H1 (cell line): ENCODE data around the gene ADNP. TPM values are rescaled to one million over a fixed set of nuclear protein-coding genes. Genes with fewer than 3 reads are reported as not detected.

Experiments
- CTCF ChIA-PET: fragments of 300-600 bp; sonication (Branson Sonifier 250); formaldehyde crosslinking; loops from one replicate; lab custom pipeline; 2021; ENCODE audit not compliant: partially characterized antibody; lab: Charles Lee
- POLR2A ChIA-PET: fragments of 300-600 bp; sonication (Branson Sonifier 250); formaldehyde crosslinking; loops from one replicate; lab custom pipeline; 2021; ENCODE audit warnings: inconsistent platforms; ENCODE audit not compliant: partially characterized antibody; lab: Charles Lee
- DNase-seq, 2 experiments: peaks; one replicate each; pipeline versions ENCODE4 v3.0.0 to v3.0.0-alpha.2; 2010 to 2022; ENCODE audit warnings: low spot score in 2 of 2, low read depth in 1 of 2, mixed read lengths in 1 of 2
- FAIRE-seq: peaks from 2 replicates; lab custom pipeline; 2011; peaks lifted over from hg19 to GRCh38; lab: Jason Lieb, UNC
- H2AFZ ChIP-seq: 2 replicates; pipeline ENCODE4 v1.8.1; 2012; ENCODE audit warnings: low read length, inconsistent platforms
- H2AK5ac ChIP-seq: 2 replicates; pipeline ENCODE4 v1.6.1; 2013; ENCODE audit warnings: low read depth, low read length
- H2BK120ac ChIP-seq: replicated peaks from 2 replicates; pipeline ENCODE3; 2013; ENCODE audit warnings: low read depth, low read length, inconsistent platforms
- H2BK12ac ChIP-seq: 2 replicates; pipeline ENCODE4 v1.6.1; 2013; ENCODE audit warnings: low read depth, low read length
- H2BK15ac ChIP-seq: 2 replicates; pipeline ENCODE4 v1.6.1; 2013; ENCODE audit warnings: low read length
- H2BK20ac ChIP-seq: 2 replicates; pipeline ENCODE4 v1.6.1; 2013; ENCODE audit warnings: low read length
- H2BK5ac ChIP-seq: 2 replicates; pipeline ENCODE4 v1.6.1; 2013; ENCODE audit warnings: low read depth, low read length
- H3K14ac ChIP-seq: 2 replicates; pipeline ENCODE4 v1.6.1; 2013; ENCODE audit warnings: inconsistent platforms; ENCODE audit not compliant: insufficient read length
- H3K18ac ChIP-seq: 2 replicates; pipeline ENCODE4 v1.6.1; 2013; ENCODE audit warnings: low read length; ENCODE audit errors: extremely low read depth
- H3K23ac ChIP-seq: 2 replicates; pipeline ENCODE4 v1.6.1; 2013; ENCODE audit warnings: inconsistent platforms; ENCODE audit not compliant: insufficient read length
- H3K23me2 ChIP-seq: 2 replicates; pipeline ENCODE4 v1.6.1; 2013; ENCODE audit warnings: low read depth, low read length
- H3K27ac ChIP-seq: 2 replicates; pipeline ENCODE4 v1.6.1; 2011; ENCODE audit warnings: low read depth, low read length, inconsistent platforms
- H3K27me3 ChIP-seq, 4 experiments: replicated peaks in 1 of 4; 1 replicate in 1 of 4; 2 replicates in 3 of 4; pipeline versions ENCODE4 v1.6.1 to v1.8.1; 2011 to 2013; ENCODE audit warnings: low read length in 3 of 4, mild to moderate bottlenecking in 3 of 4, inconsistent platforms in 2 of 4, mixed read lengths in 2 of 4, moderate library complexity in 1 of 4; ENCODE audit not compliant: control insufficient read depth in 3 of 4, insufficient read depth in 3 of 4; ENCODE audit errors: extremely low read depth in 1 of 4
- H3K36me3 ChIP-seq, 4 experiments: 2 replicates each; pipeline versions ENCODE4 v1.6.1 to v1.8.1; 2011 to 2013; ENCODE audit warnings: mild to moderate bottlenecking in 4 of 4, low read length in 3 of 4, moderate library complexity in 2 of 4, control low read depth in 1 of 4, inconsistent platforms in 1 of 4; ENCODE audit not compliant: insufficient read depth in 4 of 4, control insufficient read depth in 2 of 4
- H3K4ac ChIP-seq: replicated peaks from 2 replicates; pipeline ENCODE3; 2013; ENCODE audit warnings: low read length, low read depth, mixed read lengths, inconsistent platforms; ENCODE audit not compliant: insufficient read length
- H3K4me1 ChIP-seq, 4 experiments: replicated peaks in 1 of 4; 1 replicate in 1 of 4; 2 replicates in 3 of 4; pipeline versions ENCODE4 v1.6.1 to v1.8.1; 2011 to 2013; ENCODE audit warnings: low read length in 3 of 4, inconsistent platforms in 2 of 4, mixed read lengths in 1 of 4; ENCODE audit not compliant: insufficient read depth in 4 of 4, control insufficient read depth in 3 of 4
- H3K4me2 ChIP-seq, 2 experiments: 2 replicates each; pipeline versions ENCODE4 v1.6.1 to v1.8.1; 2011 to 2013; ENCODE audit warnings: low read depth in 2 of 2, low read length in 2 of 2, control low read depth in 1 of 2, inconsistent platforms in 1 of 2, mild to moderate bottlenecking in 1 of 2; ENCODE audit not compliant: insufficient read depth in 1 of 2
- H3K4me3 ChIP-seq, 4 experiments: fragments of 200-600, 300-600 bp in 1 of 4; sonication (generic), shearing (Covaris generic), sonication (Bioruptor Twin) in 1 of 4; 2 replicates each; pipeline versions ENCODE4 v1.5.1 to v1.8.1; 2011 to 2016; ENCODE audit warnings: low read length in 4 of 4, low read depth in 3 of 4, control low read depth in 2 of 4, inconsistent platforms in 2 of 4, mild to moderate bottlenecking in 2 of 4, mixed read lengths in 1 of 4, moderate library complexity in 1 of 4; ENCODE audit not compliant: insufficient read depth in 2 of 4; ENCODE audit errors: extremely low read depth in 1 of 4
- H3K56ac ChIP-seq: replicated peaks from 2 replicates; pipeline ENCODE3; 2013; ENCODE audit warnings: low read depth, mild to moderate bottlenecking, mixed read lengths, low read length, inconsistent platforms; ENCODE audit not compliant: insufficient read length
- H3K79me1 ChIP-seq: 2 replicates; pipeline ENCODE4 v1.6.1; 2013; ENCODE audit warnings: low read depth, low read length, control low read depth
- H3K79me2 ChIP-seq, 2 experiments: 2 replicates each; pipeline versions ENCODE4 v1.6.1 to v1.8.1; 2012 to 2013; ENCODE audit warnings: low read length in 2 of 2, mild to moderate bottlenecking in 2 of 2, inconsistent platforms in 1 of 2; ENCODE audit not compliant: insufficient read depth in 2 of 2, control insufficient read depth in 1 of 2
- H3K9ac ChIP-seq, 4 experiments: replicated peaks in 1 of 4; 1 replicate in 1 of 4; 2 replicates in 3 of 4; pipeline versions ENCODE4 v1.6.1 to v1.8.1; 2011 to 2013; ENCODE audit warnings: low read depth in 3 of 4, low read length in 3 of 4, control low read depth in 2 of 4, mild to moderate bottlenecking in 2 of 4, moderate library complexity in 2 of 4, inconsistent platforms in 1 of 4; ENCODE audit errors: extremely low read depth in 1 of 4
- H3K9me3 ChIP-seq, 2 experiments: 2 replicates each; pipeline versions ENCODE4 v1.6.1 to v1.8.1; 2012 to 2013; ENCODE audit warnings: mild to moderate bottlenecking in 2 of 2, moderate library complexity in 2 of 2, control low read depth in 1 of 2, inconsistent platforms in 1 of 2, low read depth in 1 of 2, low read length in 1 of 2, mixed read lengths in 1 of 2; ENCODE audit not compliant: insufficient read depth in 2 of 2
- H4K20me1 ChIP-seq, 2 experiments: replicated peaks in 1 of 2; 2 replicates each; pipeline versions ENCODE3 to v1.8.1; 2011 to 2013; ENCODE audit warnings: inconsistent platforms in 2 of 2, low read length in 2 of 2, mild to moderate bottlenecking in 1 of 2; ENCODE audit not compliant: insufficient read depth in 2 of 2, control insufficient read depth in 1 of 2
- H4K5ac ChIP-seq: 2 replicates; pipeline ENCODE4 v1.6.1; 2013; ENCODE audit warnings: low read length, low read depth, mixed read lengths, inconsistent platforms; ENCODE audit not compliant: insufficient read length
- H4K8ac ChIP-seq: 2 replicates; pipeline ENCODE4 v1.8.0; 2013; ENCODE audit warnings: mild to moderate bottlenecking, moderate library complexity, low read length, inconsistent platforms; ENCODE audit not compliant: insufficient read depth; ENCODE audit errors: extremely low read depth
- H4K91ac ChIP-seq: replicated peaks from 2 replicates; pipeline ENCODE3; 2013; ENCODE audit warnings: low read length, mixed read lengths, inconsistent platforms; ENCODE audit not compliant: insufficient read length
- BACH1 ChIP-seq: IDR thresholded peaks from 2 replicates; pipeline ENCODE4 v1.6.1; 2012; ENCODE audit warnings: low read length, improper control_type of control experiment
- CREB1 ChIP-seq: IDR thresholded peaks from 2 replicates; pipeline ENCODE4 v1.6.1; 2012; ENCODE audit warnings: inconsistent platforms
- GABPA ChIP-seq: IDR thresholded peaks from 2 replicates; pipeline ENCODE4 v1.6.1; 2011; ENCODE audit warnings: mild to moderate bottlenecking, low read length, moderate library complexity, borderline replicate concordance; ENCODE audit not compliant: insufficient read depth
- POLR2A ChIP-seq, 2 experiments: IDR thresholded peaks; 1 replicate in 1 of 2; 2 replicates in 1 of 2; pipeline ENCODE4 v1.6.1; 2011; ENCODE audit warnings: low read depth in 2 of 2, low read length in 2 of 2, mild to moderate bottlenecking in 2 of 2; ENCODE audit errors: control extremely low read depth in 1 of 2
- RBBP5 ChIP-seq: IDR thresholded peaks from 2 replicates; pipeline ENCODE4 v1.7.1; 2012; ENCODE audit warnings: low read depth, mild to moderate bottlenecking, inconsistent platforms, low read length, moderate library complexity, borderline replicate concordance
- SP1 ChIP-seq: IDR thresholded peaks from 2 replicates; pipeline ENCODE4 v1.6.1; 2011; ENCODE audit warnings: low read depth, low read length
- SP4 ChIP-seq: IDR thresholded peaks from 2 replicates; pipeline ENCODE4 v1.6.1; 2012; ENCODE audit warnings: low read length, inconsistent platforms
- WGBS, 2 experiments: shearing (Covaris generic) in 1 of 2; methylation state at CpG; one replicate each; pipeline versions ENCODE4 v1.1.6 to v1.1.7; 2013 to 2015; ENCODE audit warnings: low lambda C conversion rate in 2 of 2, mixed read lengths in 2 of 2, inconsistent platforms in 1 of 2, low coverage in 1 of 2, missing lambda C conversion rate in 1 of 2; ENCODE audit not compliant: insufficient replicate concordance in 2 of 2, insufficient coverage in 1 of 2, insufficient read length in 1 of 2; ENCODE audit errors: extremely low coverage in 1 of 2, missing lambda C conversion rate in 1 of 2; 5-methylcytosine and 5-hydroxymethylcytosine counted together
- polyA plus RNA-seq, 7 experiments: library from polyadenylated mRNA; depleted of rRNA in 3 of 7; stranded (reverse) in 5 of 7; unstranded in 2 of 7; fragments of >200 nt in 5 of 7; fragments of 200-250 nt in 2 of 7; gene quantifications; 1 replicate in 5 of 7; 2 replicates in 1 of 7; 4 replicates in 1 of 7; pipeline versions ENCODE4 v1.2.1 to v1.2.3, GENCODE V29; 2011 to 2013; ENCODE audit warnings: missing spikeins in 2 of 7, mixed read lengths in 2 of 7
- total RNA-seq: library from RNA; stranded (reverse); fragmentation: NEBNext Ultra II Directional; extraction: Animal tissue kit (Norgen Biotek cat#: 25700); gene quantifications from 2 replicates; pipeline ENCODE4 v1.2.1, GENCODE V29; 2021

The ADNP gene
- total and polyA plus RNA-seq, 2 of the 8 experiments (the other 6 are each of a cell fraction or from before 2014, with no cell fraction given): 31.6 to 123 TPM

- H3K4me1 ChIP-seq: peaks cover 3 to 18% (median 9%) of the 10 kb centered on the region in 4 experiments; a peak in 5 of 7 replicates
- TF ChIP-seq RBBP5 (no peak), GABPA (no peak), SP4 (no peak), SP1 (no peak), POLR2A (IDR thresholded peaks at IDR 0.05; ENCODE audit: control extremely low read depth in 1 of 2, low read depth in 2 of 2, low read length in 2 of 2) (no peak), BACH1 (no peak), CREB1 (no peak)
- H4K5ac ChIP-seq: no peak overlapping the region
- H2BK12ac ChIP-seq: no peak overlapping the region
- H3K56ac ChIP-seq: no peak overlapping the region
- H3K23me2 ChIP-seq: no peaks in the 10 kb centered on the region
- H3K4me3 ChIP-seq: no peak overlapping the region
- 80% methylated on average over 10 of the region's 10 CpGs; no CpG with 5 or more reads in 1 of the 2 experiments for WGBS, 2 experiments
- no peak overlapping the region for H3K4me2 ChIP-seq
- no peak overlapping the region for H2AFZ ChIP-seq
- no peaks in the 10 kb centered on the region for H3K9me3 ChIP-seq
- no peaks in the 10 kb centered on the region for H3K79me2 ChIP-seq
- ChIA-PET CTCF (interaction anchor here (1.0 to 1.5 kb wide), 3 partner anchors 11 to 65 kb away, joined by 3 to 4 read pairs (median 4); partner anchors contain the start of gene BCAS4), POLR2A (interaction anchor here (0.7 kb wide), 1 partner anchor 11 kb away, joined by 3 read pairs; no protein-coding TSS in a partner anchor)
- no peak overlapping the region for H3K14ac ChIP-seq
- no peak for FAIRE-seq
- no peak overlapping the region for H2BK15ac ChIP-seq
- no peak overlapping the region; the same call in 1 of the 2 replicates for H4K8ac ChIP-seq
- no peaks in the 10 kb centered on the region for H3K36me3 ChIP-seq
- no peak overlapping the region for H2BK120ac ChIP-seq
- H3K23ac ChIP-seq: no peak overlapping the region
- DNase-seq: no peak
- H3K18ac ChIP-seq: no peak overlapping the region; the same call in 1 of the 2 replicates
- no peaks in the 10 kb centered on the region for H4K20me1 ChIP-seq
- H2AK5ac ChIP-seq: no peak overlapping the region
- no peak overlapping the region for H2BK20ac ChIP-seq
- peaks cover 3% of the 10 kb centered on the region; the same call in 1 of the 2 replicates for H3K79me1 ChIP-seq
- no peak overlapping the region for H3K4ac ChIP-seq
- no peak overlapping the region for H4K91ac ChIP-seq
- no peak overlapping the region for H3K27ac ChIP-seq
- no peak overlapping the region for H2BK5ac ChIP-seq
- H3K9ac ChIP-seq: no peak overlapping the region
- no peaks in the 10 kb centered on the region; a peak in 1 of 7 replicates for H3K27me3 ChIP-seq
Observed at GRCh38 chr20:50859161-50859560, 72.1 kb downstream of the ADNP start.
